HG03135 (cell line): Measurements from ENCODE around the gene RASSF1.

Experiments
- ATAC-seq: cut with Tn5 transposase; IDR thresholded peaks from one replicate; pipeline ENCODE4 v1.9.1; 2021; ENCODE audit warnings: mild to moderate bottlenecking, moderate library complexity; ENCODE audit not compliant: unreplicated experiment

RASSF1 gene

DNA sequence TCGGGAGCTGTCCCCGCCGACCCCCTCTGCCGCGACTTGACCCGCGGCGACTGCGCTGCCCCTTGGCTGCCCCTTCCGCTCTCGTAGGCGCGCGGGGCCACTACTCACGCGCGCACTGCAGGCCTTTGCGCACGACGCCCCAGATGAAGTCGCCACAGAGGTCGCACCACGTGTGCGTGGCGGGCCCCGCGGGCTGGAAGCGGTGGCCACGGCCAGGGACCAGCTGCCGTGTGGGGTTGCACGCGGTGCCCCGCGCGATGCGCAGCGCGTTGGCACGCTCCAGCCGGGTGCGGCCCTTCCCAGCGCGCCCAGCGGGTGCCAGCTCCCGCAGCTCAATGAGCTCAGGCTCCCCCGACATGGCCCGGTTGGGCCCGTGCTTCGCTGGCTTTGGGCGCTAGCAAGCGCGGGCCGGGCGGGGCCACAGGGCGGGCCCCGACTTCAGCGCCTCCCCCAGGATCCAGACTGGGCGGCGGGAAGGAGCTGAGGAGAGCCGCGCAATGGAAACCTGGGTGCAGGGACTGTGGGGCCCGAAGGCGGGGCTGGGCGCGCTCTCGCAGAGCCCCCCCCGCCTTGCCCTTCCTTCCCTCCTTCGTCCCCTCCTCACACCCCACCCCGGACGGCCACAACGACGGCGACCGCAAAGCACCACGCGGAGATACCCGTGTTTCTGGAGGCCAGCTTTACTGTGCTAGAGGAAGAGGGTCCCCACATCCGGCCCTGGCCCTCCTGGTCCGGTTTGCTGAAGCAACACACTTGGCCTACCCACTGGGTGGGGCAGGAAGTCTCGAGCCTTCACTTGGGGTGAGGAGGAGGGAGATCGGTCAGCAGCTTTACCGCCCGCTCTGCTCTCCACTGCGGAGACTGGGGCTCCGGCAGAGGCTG is at the start of gene RASSF1:
Gene RASSF1, minus strand, starts transcription at position 389 of the 882 bp plus-strand sequence. Its CDS starts 31 bp downstream, at position 358.
- no peak for ATAC-seq

GRCh38 chr3:50389414-50389767 is 48.8 kb upstream of the RASSF1 start:
- no peak for ATAC-seq

- no peak for ATAC-seq
These were observed 48.2 kb upstream of the RASSF1 start for GRCh38 chr3:50388720-50389413.

DNA sequence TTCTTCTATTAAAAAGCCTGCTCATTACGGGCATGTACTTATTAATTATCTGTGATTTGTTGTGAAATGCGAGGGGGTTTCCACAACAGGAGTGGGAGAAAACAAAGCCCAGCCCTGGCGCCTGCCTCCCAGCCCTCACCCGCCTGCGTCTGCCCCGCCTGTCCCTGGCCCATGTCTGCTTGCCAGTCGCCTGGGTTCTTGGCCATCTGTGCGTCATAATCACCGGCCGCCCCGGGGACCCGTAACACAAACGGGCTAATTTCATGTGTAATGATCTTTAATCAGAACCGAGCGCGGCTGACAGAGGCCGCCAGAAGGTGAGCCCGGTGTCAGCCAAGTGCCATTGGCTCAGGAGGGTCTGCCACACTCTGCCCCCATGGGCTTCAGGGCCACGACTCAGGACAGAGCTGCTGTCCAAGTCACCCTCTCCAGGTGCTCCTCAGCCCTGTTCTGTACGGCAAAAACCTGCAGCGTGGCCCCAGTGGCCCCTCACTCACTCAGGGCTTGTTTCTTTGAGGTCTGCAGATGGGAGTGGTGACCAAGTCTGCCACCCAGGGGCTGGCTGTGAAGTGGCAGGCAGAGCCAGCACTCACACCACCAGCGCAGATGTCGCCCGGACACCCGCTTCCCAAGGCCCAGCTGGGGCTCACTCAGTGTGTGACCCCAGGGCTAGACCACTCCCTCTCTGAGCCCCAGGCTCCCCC is 47.5 kb upstream of the RASSF1 start:
- no peak for ATAC-seq

DNA sequence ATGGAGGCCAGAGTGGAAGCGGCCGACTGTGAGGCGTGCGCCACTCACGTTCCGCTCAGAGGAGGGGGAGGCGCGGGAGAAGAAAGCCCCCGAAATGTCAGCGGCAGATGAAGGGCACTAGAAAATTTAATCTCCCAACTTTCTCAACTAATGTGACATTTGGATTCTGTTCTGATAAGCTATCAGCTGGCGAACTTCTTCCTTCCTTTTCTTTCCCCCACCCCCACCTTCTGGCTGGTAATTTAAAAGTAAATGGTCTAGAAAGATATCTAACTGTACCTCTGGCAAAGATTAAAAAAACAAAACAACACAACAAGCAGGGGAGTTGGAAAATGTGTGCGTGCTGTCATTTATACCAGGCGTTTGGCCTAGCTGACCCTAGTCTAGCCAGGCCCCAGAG is 45.1 kb upstream of the RASSF1 start:
- no peak for ATAC-seq

GRCh38 chr3:50383750-50384149 is 43.1 kb upstream of the RASSF1 start:
- no peak for ATAC-seq

DNA sequence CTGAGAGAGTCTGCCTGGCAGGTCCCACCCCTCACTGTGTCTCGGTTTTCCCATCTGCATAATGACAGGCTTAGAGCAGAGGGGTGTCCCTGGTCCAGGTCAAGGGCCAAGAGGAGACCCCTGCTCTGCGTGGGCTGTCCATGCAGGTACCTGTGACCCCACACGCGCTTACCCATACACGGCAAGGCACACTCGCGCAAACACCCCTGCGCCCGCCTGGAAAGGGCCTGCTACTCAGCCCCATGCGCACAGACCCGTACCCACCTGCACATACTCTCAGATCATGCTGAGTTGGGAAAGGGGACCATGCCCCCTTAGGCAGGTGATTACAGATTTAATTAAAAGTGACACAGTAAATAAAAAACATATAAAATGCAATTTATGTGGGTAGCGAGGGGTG is 42.1 kb upstream of the RASSF1 start:
- no peak for ATAC-seq

GRCh38 chr3:50381383-50381782 is 40.7 kb upstream of the RASSF1 start:
- no peak for ATAC-seq

DNA sequence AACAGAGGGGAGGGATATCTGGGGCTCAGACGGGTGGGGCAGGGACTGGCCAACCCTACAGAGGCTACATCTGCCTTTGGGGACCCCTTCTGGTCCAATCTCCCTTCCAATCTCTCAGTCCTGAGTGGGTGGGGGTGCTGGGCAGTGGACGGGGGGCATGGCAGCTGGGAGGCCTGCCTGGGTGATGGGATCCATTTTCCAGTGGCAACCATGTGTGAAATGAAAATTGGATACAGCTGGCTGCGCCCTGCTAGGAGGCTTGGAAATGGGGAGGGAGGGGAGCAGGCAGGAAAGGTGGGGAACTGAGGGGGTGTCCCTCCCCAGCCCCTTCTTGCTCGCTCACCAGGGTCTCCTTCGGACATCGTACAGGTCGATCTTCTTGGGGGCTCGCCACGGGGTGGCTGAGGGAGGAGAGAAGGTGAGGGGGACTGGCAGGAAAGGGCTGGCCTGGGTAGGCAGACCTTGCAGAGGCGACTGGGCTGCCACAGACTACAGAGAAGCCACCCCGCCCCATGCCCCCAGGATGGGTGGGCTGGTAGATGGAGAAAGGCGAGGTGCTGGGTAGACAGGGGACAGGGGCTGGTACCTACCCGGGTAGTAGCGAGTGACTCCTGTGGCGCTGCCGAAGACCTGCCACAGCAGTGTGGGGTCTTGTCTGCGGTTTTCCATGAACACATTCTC is 39.9 kb upstream of the RASSF1 start:
- ATAC-seq, result no peak

DNA sequence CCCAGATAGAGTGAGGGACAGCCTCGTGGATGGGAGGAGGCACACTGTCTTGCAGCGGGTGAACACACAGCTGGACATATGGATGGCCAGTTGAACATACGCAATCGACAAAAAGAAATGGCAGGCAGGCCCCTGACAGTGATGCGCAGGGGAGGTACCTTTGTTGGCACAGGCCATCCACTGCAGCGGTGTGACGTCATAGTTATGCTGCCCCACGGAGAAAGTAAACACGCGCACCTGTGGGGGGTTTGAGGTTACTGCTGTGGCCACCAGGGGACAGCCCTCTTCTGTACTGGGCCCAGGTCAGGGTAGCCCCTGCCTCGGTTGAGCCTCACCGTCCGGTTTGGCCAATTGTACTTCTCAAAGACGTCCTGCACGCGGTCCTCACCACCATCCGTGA is 38.1 kb upstream of the RASSF1 start:
- no peak for ATAC-seq

- no peak for ATAC-seq
These were observed 37.4 kb upstream of the RASSF1 start for GRCh38 chr3:50378024-50378423.

DNA sequence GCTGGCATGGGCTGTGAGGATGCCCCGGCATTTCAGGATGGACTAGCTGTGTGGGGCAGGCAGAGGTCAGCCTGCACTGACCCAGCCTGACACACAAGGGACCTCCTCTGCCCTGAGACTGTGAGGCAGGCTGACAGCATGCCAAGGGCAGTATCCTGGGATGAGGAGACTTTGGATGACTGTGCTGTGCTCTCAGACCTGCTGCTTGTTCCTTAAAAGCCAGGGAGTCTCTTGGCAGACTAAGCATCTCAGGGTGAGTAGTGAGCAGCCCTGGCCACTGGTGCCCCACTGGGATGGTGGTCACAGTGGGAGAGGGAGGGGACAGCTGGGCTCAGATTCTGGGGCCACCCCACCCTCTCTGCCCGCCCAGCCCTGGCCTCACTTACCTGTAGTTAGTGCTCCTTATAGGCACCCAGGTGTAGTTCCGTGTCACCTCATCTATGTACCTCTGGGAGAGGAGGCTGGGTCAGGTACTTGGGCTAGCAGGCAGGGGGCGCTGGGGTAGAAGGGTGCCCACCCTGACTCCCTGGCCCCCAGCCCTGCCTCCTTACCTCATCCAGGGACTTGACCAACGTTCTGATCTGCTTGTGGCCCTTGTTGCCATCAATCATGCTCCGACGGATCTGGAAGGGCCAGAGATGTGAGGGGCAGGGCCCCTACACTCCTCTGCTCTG is 34.8 kb upstream of the RASSF1 start:
- no peak for ATAC-seq

DNA sequence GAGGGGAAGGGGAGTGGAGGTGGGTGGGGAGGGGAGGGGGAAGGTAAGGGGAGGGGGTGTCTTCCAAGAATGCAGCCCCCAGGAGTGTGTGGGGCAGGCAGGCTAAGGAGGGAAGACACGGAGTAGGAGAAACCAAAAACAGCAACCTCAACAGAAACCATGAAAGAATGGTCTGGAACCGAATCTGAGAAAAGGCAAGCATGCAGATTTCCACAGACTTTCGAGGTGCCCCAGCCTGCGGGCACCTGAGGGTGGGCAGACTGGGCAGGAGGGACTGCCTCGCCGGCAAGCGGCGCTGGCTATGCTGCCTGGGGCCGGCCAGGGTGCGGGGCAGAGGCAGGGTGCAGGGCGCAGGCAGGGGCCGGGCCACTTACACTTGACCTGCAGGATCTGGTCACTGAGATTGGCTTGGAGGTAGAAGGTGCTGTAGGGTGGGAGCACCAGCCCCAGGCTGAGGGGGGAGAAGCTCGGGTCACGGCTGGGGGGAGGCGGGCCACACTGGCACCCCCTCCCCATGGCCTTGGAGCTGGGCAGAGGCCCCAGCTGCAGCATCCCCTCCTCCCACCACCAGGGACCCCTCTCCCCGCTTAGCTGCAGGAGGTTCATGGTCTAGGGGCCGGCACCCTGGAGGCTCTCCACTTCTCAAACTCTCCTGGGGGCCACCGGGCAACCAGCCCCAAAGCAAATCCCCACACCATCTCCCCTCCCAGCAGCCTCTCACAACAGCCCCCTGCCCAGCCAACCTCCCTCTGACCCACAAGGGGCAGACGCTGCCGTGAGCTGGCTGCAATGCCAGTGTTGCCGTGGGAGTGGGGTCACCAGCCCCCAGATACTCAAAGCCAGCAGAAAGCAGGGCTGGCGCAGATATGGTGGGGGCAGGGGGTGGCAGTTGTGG is 34.0 kb upstream of the RASSF1 start:
- ATAC-seq, result no peak

GRCh38 chr3:50373146-50374051 is 32.8 kb upstream of the RASSF1 start:
- no peak for ATAC-seq

- ATAC-seq, result no peak
These were observed 31.7 kb upstream of the RASSF1 start for GRCh38 chr3:50372349-50372748.

DNA sequence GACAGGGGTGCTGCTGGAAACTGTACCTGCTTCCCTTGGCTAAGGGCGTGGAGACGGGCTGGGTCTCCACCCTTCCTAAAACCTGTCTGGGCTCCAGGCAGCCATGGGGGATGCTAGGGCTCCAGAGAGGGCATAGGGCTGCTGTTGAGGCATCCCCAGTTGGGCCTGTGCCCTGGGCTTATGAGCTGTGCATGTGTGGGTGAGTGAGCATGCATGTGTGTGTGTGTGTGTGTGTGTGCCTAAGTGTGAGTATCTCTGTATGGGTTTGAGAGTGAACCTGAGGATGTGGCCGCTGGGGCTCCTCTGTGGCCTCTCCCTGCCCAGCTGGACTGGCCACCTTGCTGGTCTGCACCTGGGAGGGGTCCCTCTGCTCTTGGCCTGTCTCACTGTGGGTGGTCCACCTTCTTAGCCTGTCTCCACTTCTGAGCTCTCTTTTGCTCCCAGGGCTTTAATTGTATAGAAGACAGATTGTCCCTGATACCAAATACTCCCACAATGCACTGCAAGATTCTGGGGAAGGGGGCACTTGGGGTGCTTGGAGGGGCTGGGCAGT is 30.6 kb upstream of the RASSF1 start:
- ATAC-seq, result no peak

GRCh38 chr3:50370594-50370993 is 30.0 kb upstream of the RASSF1 start:
- ATAC-seq, result no peak

- no peak for ATAC-seq
These were observed 28.5 kb upstream of the RASSF1 start for GRCh38 chr3:50369012-50369670.
